Activated T-helper 1 cell treated with Interleukin-2 at 50 U/mL for 16 hours (primary cell): ENCODE data around the gene EME2.
"Not testable (repeated sequence)": the region's sequence is repeated elsewhere in the genome, so short reads cannot be mapped to it uniquely, and the experiment has no call there.

Experiments used
- DNase-seq: peaks from one replicate; pipeline ENCODE4 v3.0.0-alpha.2; 2020; ENCODE audit warnings: low read depth

EME2 gene

DNA sequence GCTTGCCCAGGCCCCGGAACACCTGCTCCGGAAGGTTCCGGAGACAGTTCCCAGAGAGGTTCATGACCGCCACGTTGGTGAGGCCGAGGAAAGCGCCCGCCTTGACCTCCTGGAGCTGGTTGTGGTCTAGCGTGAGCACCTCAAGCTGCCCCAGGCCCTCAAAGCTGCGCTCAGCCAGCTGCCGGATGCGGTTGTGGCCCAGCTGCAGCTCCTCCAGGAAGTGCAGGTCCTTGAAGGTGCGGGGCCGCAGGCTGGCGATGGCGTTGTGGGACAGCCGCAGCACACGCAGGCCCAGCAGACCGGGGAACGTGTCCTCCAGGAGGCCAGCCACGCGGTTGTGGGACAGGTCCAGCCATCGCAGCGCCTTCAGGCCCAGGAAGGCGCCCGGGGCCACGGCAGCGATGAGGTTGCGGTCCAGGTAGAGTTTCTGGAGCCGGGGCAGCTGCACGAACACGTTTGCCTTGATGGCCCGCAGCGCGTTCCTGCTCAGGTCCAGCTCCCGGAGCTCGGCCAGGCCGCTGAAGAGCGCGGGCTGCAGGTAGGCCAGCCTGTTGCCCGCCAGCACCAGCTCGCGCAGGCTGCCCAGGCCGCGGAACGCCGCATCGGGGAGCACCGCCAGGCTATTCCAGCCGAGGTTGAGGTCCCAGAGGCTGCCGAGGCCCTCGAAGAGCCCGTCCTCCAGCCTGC lies 18.8 kb downstream of the EME2 start:
- DNase-seq = no peak

GRCh38 chr16:1791943-1792812 lies 19.6 kb downstream of the EME2 start:
- no peak for DNase-seq

DNA sequence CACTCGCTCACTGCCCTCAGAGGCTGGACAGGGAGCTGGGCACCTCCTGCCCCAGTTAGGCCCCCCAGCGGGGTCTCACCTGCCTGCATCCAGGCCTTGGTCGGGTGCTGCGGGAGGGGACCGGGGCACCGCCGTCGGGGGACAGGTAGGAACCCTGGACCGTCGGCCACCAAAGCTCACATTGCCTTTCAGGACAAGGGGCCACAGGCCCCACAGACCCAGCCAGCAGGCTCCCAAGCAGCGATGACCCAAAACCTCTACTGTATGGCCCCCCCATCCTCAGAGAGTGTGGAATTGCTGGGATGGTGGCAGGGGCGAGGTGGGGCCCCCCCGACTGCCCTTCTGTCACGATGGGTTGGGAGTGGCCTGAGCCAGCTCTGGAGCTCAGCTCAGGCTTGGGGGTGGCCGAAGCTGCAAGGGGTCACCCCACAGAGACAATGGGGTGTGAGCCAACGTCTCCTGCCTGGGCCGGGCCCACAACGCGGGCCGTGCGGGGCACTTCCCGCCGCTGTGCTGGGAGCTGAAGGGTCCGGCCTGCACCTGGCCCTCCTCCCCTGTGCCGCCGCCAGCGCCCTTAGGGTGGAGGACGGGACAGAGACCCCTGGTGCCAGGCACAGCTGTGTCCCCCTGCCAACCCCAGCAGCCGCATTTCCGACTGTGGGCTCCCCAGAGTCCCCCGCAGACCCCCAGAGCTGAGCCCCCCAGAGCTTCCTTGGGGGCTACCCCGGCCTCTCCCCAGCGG lies 20.4 kb downstream of the EME2 start:
- no peak for DNase-seq

DNA sequence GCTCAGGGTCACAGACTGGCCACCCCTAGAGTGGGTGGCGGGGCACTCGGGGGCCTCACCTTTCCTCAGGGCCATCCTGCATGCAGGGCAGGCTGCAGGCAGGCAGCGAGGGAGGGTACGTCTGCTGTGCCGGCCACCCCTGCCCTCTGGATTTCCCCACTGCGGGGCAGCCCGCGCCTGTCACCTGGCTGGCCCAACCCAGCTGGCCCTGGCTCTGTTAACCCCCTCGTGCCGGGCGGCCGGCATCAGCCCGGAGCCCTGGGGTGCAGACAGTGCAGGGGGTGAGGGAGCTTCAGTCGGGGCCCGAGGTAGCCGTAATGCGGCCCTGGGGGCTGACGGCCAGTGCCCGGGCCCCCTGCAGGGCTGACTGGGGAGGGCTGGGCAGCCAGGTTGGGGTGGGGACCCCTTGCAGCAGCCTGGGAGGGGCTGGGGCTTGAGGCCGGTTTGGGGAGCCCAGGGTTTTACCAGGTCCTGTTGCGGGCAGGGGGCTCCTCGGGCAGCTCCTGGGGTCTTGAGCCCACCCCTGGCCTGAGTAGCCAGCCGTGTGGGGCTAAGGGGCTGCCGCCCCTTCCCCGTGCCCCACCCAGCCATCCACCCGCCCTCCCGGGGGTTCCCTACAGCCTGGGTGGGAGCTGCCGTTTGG lies 21.1 kb downstream of the EME2 start, which contains the start of gene IGFALS:
IGFALS (minus strand) TSS at position 128 of the 643 bp plus-strand sequence; CDS start at position 75, 53 bp downstream.
- DNase-seq = no peak

- DNase-seq = no peak
Observed at GRCh38 chr16:1794221-1794871, 21.7 kb downstream of the EME2 start.

GRCh38 chr16:1794908-1795666 lies 22.5 kb downstream of the EME2 start:
- no peak for DNase-seq

DNA sequence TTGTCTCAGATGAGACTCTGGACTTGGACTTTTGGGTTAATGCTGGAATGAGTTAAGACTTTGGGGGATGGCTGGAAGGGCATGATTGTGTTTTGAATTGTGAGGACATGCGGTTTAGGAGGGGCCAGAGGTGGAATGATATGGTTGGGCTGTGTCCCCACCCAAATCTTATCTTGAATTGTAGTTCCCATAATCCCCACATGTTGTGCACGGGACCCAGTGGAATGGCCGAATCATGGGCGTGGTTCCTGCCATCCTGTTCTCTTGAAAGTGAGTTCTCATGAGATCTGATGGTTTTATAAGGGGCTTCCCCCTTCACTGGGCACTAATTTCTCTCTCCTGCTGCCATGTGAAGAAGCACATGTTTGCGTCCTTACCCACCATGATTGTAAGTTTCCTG lies 26.7 kb downstream of the EME2 start:
- not testable (repeated sequence) for DNase-seq

DNA sequence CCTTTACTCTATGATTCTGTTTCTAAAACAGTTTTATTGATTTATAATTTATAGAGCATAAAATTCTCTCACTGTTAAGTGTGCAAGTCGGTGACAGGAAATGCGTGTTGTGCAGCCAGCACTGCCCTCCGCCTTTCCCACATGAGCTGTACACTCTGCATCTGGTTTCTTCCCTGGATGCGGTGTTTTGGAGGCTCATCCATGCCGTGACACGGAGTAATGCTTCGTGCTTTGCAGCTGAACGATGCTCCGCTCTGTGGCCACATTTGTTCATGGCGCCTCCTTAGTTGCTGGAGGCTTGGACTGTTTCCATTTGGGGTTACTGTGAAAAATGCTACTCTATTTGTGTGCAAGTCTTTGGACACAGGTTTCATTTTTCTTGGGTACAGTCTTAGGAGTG lies 28.1 kb downstream of the EME2 start:
- DNase-seq = no peak

DNA sequence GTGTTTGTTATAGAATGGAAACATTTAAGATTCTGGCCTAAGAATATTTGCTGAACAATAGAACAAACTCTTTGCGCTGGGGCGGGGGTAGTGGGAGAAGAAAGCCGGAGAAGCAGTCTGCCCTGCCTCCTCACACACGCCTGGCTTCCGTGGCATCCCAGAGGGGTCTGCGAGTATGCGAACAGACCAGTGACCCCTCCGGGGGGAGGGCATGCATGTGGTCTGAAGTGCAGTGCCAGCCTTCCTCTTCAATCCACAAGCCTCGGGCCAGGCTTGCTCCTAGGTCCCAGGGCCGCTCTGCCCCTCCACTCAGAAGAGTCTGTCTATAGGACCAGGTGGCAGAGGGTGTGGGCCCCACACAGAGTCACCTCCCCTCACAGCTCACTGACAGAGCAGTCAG lies 35.0 kb downstream of the EME2 start:
- no peak for DNase-seq

DNA sequence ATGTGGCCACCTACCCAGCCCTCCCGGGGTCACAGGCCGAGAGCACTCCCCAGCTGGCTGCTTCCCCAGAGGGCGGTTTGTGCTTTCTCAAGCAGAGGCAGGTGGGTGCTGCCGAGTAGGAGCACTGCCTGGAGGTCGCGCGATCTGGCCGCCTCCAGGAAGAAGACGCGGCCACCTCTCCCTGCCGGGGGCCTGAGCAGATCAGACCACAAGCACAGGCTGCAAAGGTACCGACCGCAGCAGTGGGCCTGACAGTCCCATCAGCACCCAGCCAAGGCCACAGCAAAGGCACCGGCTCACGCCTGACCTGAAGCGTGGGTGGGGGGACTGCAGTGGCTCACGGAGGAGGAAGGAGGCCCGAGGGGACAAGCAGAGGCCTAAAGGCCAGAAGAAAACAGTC lies 36.1 kb downstream of the EME2 start:
- DNase-seq = no peak

GRCh38 chr16:1809281-1809801 lies 36.7 kb downstream of the EME2 start:
- no peak for DNase-seq

DNA sequence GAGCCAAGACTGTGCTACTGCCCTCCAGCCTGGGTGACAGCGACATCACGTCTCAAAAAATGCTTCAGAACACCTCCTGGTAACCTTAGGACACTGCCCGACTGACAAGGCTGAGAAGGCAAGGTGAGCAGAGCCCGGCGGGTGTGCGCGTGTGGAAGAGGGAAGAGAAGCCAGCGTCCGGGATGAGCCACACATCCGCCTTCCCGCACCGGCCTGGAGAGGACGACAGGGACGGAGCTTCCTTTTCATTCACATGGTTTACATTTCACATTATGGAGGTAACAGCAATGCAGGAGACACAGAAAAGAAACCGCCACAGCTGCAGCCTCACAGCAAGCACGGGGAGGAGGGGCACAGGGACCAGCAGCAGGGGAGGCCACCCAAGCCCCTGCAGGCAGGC lies 37.5 kb downstream of the EME2 start:
- no peak for DNase-seq

DNA sequence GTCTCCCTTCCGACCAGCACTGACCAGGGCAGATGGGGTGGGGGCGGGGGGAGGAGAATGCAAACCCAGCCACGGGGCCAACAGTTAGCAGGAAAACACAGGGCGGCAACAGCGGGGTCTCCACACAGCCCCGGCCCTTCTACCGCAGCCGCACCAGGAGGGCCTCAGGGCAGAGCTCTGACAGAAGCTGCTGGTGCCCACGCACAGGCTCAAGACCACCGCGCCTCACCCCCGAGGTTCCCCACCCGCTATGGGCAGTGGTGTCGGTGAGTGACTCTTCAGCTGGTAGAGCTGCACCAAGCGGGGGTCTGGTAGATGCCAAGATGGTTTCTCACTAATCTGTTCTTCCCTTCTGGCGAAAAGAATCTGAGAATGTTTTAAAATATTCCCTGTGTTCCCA lies 37.9 kb downstream of the EME2 start:
- no peak for DNase-seq

DNA sequence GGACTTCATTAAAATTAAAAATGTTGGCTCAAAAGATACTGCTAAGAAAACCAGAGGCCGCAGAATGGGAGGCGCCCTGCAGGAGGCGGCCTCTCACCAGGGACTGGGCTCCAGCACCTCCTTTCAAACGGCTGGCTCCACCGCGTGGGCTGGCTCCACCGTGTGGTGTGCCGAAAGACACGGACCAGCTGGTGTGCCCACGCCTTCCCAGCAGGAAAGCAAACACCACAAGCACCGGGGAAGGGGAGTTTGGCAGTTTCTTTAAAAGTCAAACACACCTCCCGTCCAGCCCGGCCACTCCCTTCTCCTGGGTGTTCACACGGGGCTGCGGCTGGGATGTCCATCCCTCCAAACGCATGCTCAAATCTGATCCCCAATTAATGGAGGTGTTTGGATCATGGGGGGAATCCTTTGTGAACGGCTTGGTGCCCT lies 40.1 kb downstream of the EME2 start:
- peak; percentile 24 for DNase-seq

- no peak for DNase-seq
Observed at GRCh38 chr16:1815461-1815860, 42.9 kb downstream of the EME2 start.

GRCh38 chr16:1816396-1817275 lies 44.0 kb downstream of the EME2 start:
- no peak for DNase-seq

- no peak for DNase-seq
Observed at GRCh38 chr16:1817276-1817589, 44.6 kb downstream of the EME2 start.

GRCh38 chr16:1817716-1818115 lies 45.1 kb downstream of the EME2 start:
- DNase-seq = no peak

GRCh38 chr16:1818204-1818872 lies 45.7 kb downstream of the EME2 start:
- DNase-seq = no peak
